Measurements from ENCODE around the gene CDCP1.

Gene CDCP1

GRCh38 chr3:45139372-45140140 is 6.6 kb downstream of the CDCP1 start:
- TF ChIP-seq FOXM1 (IDR thresholded peaks at IDR 0.05; ENCODE audit: borderline replicate concordance, low read depth) (no peak), EGR1 (IDR thresholded peaks at IDR 0.05) (no peak), RAD21 (IDR thresholded peaks at IDR 0.05; ENCODE audit: low read depth) (no peak), USF1 (IDR thresholded peaks at IDR 0.05) (no peak), TEAD4 (IDR thresholded peaks at IDR 0.05) (no peak), ZBTB7A (IDR thresholded peaks at IDR 0.05; ENCODE audit: low read depth) (no peak), YY1 (IDR thresholded peaks at IDR 0.05; ENCODE audit: low read depth) (no peak), NFIC (IDR thresholded peaks at IDR 0.05) (no peak), TAF1 (IDR thresholded peaks at IDR 0.05; ENCODE audit: low read depth) (no peak), REST (IDR thresholded peaks at IDR 0.05; ENCODE audit: low read depth) (no peak), EP300 (IDR thresholded peaks at IDR 0.05; ENCODE audit: borderline replicate concordance) (no peak), CREB1 (IDR thresholded peaks at IDR 0.05; ENCODE audit: low read depth) (no peak), MAX (IDR thresholded peaks at IDR 0.05) (no peak), CEBPB (IDR thresholded peaks at IDR 0.05) (no peak)

GRCh38 chr3:45137656-45138181 is 8.5 kb downstream of the CDCP1 start:
- TF ChIP-seq NFIC (IDR thresholded peaks at IDR 0.05) (no peak), REST (IDR thresholded peaks at IDR 0.05; ENCODE audit: low read depth) (no peak), CEBPB (IDR thresholded peaks at IDR 0.05) (no peak), USF1 (IDR thresholded peaks at IDR 0.05) (no peak), TEAD4 (IDR thresholded peaks at IDR 0.05) (no peak), RAD21 (IDR thresholded peaks at IDR 0.05; ENCODE audit: low read depth) (no peak), TAF1 (IDR thresholded peaks at IDR 0.05; ENCODE audit: low read depth) (no peak), TCF12 (IDR thresholded peaks at IDR 0.05; ENCODE audit: low read depth) (no peak), MAX (IDR thresholded peaks at IDR 0.05) (no peak)

- no peak for TF ChIP-seq CREB1 (IDR thresholded peaks at IDR 0.05; ENCODE audit: low read depth)
- TF ChIP-seq FOXM1 (IDR thresholded peaks at IDR 0.05; ENCODE audit: borderline replicate concordance, low read depth) = no peak
- TF ChIP-seq TCF12 (IDR thresholded peaks at IDR 0.05; ENCODE audit: low read depth) = no peak
- TF ChIP-seq YY1 (IDR thresholded peaks at IDR 0.05; ENCODE audit: low read depth) = no peak
- TF ChIP-seq MAX (IDR thresholded peaks at IDR 0.05) = no peak
- no peak for TF ChIP-seq NFIC (IDR thresholded peaks at IDR 0.05)
Measured at GRCh38 chr3:45135959-45136358, 10.2 kb downstream of the CDCP1 start.

GRCh38 chr3:45134758-45135521 is 11.2 kb downstream of the CDCP1 start:
- TF ChIP-seq REST (IDR thresholded peaks at IDR 0.05; ENCODE audit: low read depth) (no peak), YY1 (IDR thresholded peaks at IDR 0.05; ENCODE audit: low read depth) (no peak), EGR1 (IDR thresholded peaks at IDR 0.05) (no peak), USF1 (IDR thresholded peaks at IDR 0.05) (no peak), NFIC (IDR thresholded peaks at IDR 0.05) (no peak), TEAD4 (IDR thresholded peaks at IDR 0.05) (no peak), TAF1 (IDR thresholded peaks at IDR 0.05; ENCODE audit: low read depth) (no peak), FOXM1 (IDR thresholded peaks at IDR 0.05; ENCODE audit: borderline replicate concordance, low read depth) (no peak), CREB1 (IDR thresholded peaks at IDR 0.05; ENCODE audit: low read depth) (no peak), ZBTB7A (IDR thresholded peaks at IDR 0.05; ENCODE audit: low read depth) (no peak), MAX (IDR thresholded peaks at IDR 0.05) (no peak), EP300 (IDR thresholded peaks at IDR 0.05; ENCODE audit: borderline replicate concordance) (no peak), TCF12 (IDR thresholded peaks at IDR 0.05; ENCODE audit: low read depth) (no peak), CEBPB (IDR thresholded peaks at IDR 0.05) (no peak), RAD21 (IDR thresholded peaks at IDR 0.05; ENCODE audit: low read depth) (no peak)
